Head of caudate nucleus (tissue), 42 donors: ENCODE measurements around the gene SRC.
"Not testable (repeated sequence)": the region's sequence is repeated elsewhere in the genome, so short reads cannot be mapped to it uniquely, and the experiment has no call there.

Experiments used
- DNase-seq, 42 donors: peaks; one replicate each; pipeline versions ENCODE4 v3.0.0 to v3.0.0-alpha.2; 2020 to 2021; ENCODE audit warnings: mixed read lengths in 7 of 42
- intact Hi-C: fragments of 100-400 bp; cut with DNase I; formaldehyde crosslinking; loops from one replicate; pipeline ENCODE4 v1.15.0; 2022

SRC gene

GRCh38 chr20:37358366-37359150 lies 12.6 kb downstream of the SRC start:
- intact Hi-C loops, result no loop called here
- DNase-seq, result no peak

GRCh38 chr20:37359331-37359730 lies 13.4 kb downstream of the SRC start:
- intact Hi-C loops, result no loop called here
- no peak for DNase-seq

- intact Hi-C loops, result no loop called here
- DNase-seq, result no peak
These were observed 13.9 kb downstream of the SRC start for GRCh38 chr20:37359836-37360235.

- intact Hi-C loops, result no loop called here
- DNase-seq, result no peak
These were observed 14.6 kb downstream of the SRC start for GRCh38 chr20:37360391-37361115.

- intact Hi-C loops, result no loop called here
- DNase-seq, result no peak
These were observed 15.4 kb downstream of the SRC start for GRCh38 chr20:37361336-37361735.

GRCh38 chr20:37362231-37362792 lies 16.4 kb downstream of the SRC start:
- intact Hi-C loops, result no loop called here
- DNase-seq, result no peak

GRCh38 chr20:37362821-37363220 lies 16.9 kb downstream of the SRC start:
- DNase-seq, result no peak
- intact Hi-C loops, result no loop called here

GRCh38 chr20:37363221-37364012 lies 17.5 kb downstream of the SRC start:
- intact Hi-C loops, result no loop called here
- no peak for DNase-seq

- intact Hi-C loops, result no loop called here
- DNase-seq, result no peak
These were observed 18.3 kb downstream of the SRC start for GRCh38 chr20:37364013-37364926.

GRCh38 chr20:37364927-37365272 lies 19.0 kb downstream of the SRC start:
- no peak for DNase-seq
- intact Hi-C loops, result no loop called here

- intact Hi-C loops, result no loop called here
These were observed 20.1 kb downstream of the SRC start for GRCh38 chr20:37365760-37366638.

GRCh38 chr20:37366743-37367142 lies 20.8 kb downstream of the SRC start:
- no peak for DNase-seq
- intact Hi-C loops, result no loop called here

More at GRCh38 chr20:37365760-37366638, 20.1 kb downstream of the SRC start:
- no peak for DNase-seq

GRCh38 chr20:37369846-37370245 lies 23.9 kb downstream of the SRC start:
- intact Hi-C loops, result no loop called here
- DNase-seq, result no peak

- intact Hi-C loops, DNase-seq: not testable (repeated sequence)
These were observed 25.9 kb downstream of the SRC start for GRCh38 chr20:37371845-37372244.

- intact Hi-C loops, result no loop called here
- no peak for DNase-seq
These were observed 26.5 kb downstream of the SRC start for GRCh38 chr20:37372441-37372840.

- intact Hi-C loops, result no loop called here
- no peak for DNase-seq
These were observed 27.2 kb downstream of the SRC start for GRCh38 chr20:37373020-37373598.

GRCh38 chr20:37375227-37375626 lies 29.3 kb downstream of the SRC start:
- intact Hi-C loops, result no loop called here
- DNase-seq, result no peak
